Stimulated activated CD8-positive, alpha-beta memory T cell treated with anti-CD3 and anti-CD28 coated beads, Interleukin-4, amount 100 ng/mL, for 48 hours (primary cell): ENCODE data around the gene PGLYRP2.

Experiments
- DNase-seq: peaks from one replicate; pipeline ENCODE4 v3.0.0-alpha.2; 2020

Gene PGLYRP2

DNA sequence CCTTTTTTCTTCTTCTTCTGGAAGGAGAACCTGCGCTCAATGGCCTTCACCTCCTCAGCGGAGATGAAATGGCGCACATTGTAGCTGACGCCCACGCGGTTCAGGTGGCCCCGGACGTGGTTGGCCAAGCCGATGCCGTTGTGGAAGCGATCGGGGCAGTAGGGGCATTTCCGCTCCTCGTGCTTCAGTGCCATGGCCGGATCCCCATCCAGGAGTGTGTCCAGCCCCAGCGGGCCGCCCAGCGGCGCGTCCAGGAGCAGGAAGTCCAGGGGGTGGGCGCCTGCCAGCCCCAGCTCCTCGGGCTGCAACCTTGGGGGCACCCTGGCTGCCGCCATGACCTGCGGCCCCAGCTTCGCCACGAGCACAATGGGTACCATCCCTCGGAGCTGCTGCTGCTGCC is 40.7 kb downstream of the PGLYRP2 start:
- no peak for DNase-seq

DNA sequence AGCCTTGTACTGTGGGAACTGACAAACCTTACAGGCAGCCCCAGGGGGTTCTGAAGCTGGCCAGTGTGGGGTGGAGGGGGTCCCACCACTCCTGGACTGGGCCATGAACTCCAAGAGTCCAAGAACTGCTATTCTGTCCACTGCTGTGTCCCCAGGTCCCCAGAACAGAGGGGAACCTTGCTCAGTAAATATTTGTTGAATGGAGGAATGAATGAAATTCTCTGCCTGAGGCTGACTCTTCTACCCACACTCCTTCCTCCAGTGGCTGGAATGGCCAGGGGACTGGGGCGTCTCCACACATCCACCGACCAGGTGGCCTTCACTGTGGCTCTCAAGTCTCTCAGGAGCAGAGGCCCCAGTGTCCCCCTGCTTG is 41.2 kb downstream of the PGLYRP2 start:
- no peak for DNase-seq

DNA sequence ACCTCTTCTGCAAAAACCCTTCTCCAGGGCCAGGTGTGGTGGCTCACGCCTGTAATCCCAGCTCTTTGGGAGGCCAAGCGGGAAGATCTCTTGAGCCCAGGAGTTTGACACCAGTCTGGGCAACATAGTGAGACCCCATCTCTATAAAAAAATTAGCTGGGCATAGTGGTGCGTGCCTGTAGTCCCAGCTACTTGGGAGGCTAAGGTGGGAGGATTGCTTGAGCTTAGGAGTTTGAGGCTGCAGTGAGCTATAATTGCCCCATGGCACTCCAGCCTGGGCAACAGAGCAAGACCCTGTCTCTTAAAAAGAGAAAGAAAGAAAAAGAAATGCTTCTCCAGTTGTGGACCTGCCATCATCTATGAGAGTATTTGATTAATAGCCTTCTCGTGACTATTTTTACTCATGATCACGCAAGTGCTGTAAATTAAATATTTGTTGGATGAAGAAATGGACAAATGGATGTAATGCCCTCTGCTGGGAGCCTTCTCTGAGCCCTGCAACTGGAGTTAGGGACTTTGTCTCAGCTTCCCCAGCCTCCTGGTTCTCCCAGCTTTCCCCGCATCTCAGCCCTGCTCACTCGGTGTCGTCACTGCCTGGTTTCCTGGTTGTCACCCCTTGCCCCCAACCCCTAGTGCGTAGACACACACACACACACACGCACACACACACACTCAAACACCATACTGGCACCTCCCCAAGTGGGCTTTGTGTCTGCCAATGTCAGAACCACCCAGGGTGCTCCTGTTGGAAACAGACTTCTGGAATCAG is 41.8 kb downstream of the PGLYRP2 start:
- no peak for DNase-seq

GRCh38 chr19:15436826-15437110 is 42.5 kb downstream of the PGLYRP2 start:
- no peak for DNase-seq

- DNase-seq, result no peak
These were observed 43.1 kb downstream of the PGLYRP2 start for GRCh38 chr19:15436012-15436825.

- no peak for DNase-seq
These were observed 45.7 kb downstream of the PGLYRP2 start for GRCh38 chr19:15433519-15434069.

DNA sequence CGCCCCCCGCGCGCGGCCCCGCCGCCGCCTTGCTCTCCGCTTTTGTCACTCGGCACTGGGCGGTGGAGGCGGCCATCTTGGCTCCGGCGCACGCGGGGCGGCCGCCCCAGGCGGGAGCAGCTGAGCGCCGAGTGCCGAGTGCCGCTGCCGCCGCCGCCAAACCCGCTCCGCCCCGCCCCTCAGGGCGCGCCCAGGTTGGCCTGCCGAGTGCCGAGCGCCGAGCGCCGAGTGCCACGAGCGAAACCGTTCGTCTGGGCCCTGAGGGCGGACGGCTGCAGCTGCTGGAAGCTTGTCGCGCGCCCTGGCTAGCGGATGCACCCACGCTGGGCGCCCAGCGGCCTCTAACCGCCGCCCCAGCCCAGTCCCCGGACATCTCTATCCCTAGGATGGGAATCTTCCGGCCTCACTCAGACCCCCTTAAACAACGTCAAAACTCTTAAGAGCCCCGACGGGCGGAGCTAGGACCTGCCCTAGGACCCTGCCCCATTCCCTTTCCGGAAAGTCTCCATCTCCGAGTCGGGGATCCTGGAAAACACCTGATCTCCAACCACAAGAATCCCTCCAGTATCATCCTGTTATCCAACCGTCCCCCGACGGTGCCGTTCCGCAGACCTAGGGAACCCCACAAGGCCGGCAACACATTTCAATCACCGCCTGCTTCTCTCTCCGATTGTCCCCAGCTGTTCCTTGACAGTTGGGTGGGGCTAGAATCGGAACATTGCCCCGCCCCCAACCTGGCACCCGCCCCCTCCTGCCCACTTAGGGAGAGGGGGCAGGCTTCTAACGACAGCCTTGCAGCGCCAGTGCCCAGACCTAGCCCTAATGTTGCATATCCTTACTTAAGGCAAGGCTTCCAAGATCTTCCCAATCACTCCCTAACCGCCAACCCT is 46.4 kb downstream of the PGLYRP2 start:
- peak; percentile 94 for DNase-seq

GRCh38 chr19:15432018-15432494 is 47.2 kb downstream of the PGLYRP2 start:
- peak; percentile 54 for DNase-seq

DNA sequence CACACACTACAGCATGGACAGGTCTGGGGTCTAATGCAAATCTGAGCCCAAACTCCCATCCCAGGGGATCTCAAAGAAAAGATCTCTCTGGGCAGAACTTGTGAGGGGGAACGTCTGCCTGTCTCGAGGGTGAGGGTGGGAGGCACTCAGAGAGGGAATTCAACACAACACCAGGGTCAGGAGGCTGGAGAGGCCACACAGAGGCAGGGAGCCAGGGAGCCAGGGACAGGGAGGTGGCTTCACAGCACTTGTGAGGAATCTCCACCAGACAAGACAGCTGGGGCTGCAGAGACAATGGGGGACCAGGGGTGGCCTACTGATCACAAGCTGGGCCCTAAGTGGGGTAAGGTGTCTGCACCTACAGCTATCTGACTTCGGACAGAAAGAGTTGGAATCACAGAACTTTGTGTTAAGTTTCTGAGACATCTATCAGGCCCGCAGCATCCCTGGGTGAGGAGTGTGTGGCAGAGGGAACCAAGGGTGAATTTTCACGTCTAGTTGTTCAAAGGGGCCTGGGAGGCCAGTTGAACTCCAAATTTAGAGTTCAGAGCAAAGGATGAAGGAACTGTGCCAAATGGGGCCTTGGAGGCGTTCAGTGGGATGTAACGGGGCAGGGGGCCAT is 47.8 kb downstream of the PGLYRP2 start:
- no peak for DNase-seq

DNA sequence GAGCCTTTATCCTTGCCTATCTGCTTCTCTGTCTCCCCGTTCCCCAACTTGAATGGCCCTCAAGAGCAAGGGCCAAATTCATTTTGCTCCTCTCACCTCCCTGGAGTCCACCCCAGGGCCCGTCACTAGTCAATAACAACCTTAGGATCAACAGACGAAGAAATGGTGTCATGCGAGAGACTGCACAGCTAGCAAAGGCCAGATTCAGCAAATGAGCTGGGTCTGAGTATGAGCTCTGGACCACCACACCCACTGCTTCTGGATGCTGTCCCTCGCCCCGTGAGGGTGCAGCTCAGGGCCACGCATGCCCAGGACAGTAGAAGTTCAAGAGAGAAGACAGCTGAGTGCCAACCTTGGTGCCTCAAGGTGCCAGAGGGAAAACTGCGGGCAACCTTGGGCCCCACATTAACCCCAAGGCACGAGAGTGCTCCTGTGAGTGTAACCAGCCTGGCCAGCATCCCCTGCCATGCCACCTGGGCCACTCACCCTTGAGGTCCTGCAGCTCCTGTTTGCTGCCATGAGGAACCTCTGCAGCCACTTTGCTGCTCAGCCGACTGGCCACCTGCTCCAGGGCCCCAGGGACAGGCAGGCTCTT is 48.7 kb downstream of the PGLYRP2 start:
- DNase-seq, result no peak

DNA sequence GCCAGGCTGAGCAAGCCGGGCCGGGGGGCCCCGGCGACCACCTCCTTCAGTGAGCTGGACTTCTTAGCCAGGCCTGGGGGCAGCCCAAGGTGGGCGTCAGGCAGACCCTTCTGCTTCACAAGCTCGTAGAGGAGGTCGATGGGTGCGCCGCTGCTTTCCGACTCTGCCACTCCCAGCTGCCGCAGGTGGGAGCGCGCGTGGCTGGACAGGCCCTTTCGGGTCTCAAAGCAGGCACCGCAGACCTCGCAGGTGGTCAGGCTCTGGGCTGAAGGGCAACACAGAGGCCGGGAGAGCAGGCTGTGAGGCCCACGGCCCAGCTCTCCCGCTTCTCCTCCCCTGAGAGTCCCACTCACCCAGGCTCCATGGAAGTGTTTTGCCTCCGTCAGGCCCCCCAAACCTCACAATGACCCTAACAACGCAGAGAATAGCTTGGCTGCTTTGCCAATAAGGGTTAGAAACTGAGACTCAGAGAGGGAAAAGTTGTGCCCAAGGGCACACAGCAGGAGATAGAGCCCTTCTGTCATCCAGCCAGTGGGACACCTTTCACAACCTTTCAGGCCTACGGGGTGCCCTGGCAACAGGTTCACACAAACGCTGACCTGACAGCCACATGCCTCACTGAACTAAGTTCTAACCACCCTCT is 49.4 kb downstream of the PGLYRP2 start:
- no peak for DNase-seq

GRCh38 chr19:15428956-15429824 is 50.1 kb downstream of the PGLYRP2 start:
- DNase-seq, result no peak

DNA sequence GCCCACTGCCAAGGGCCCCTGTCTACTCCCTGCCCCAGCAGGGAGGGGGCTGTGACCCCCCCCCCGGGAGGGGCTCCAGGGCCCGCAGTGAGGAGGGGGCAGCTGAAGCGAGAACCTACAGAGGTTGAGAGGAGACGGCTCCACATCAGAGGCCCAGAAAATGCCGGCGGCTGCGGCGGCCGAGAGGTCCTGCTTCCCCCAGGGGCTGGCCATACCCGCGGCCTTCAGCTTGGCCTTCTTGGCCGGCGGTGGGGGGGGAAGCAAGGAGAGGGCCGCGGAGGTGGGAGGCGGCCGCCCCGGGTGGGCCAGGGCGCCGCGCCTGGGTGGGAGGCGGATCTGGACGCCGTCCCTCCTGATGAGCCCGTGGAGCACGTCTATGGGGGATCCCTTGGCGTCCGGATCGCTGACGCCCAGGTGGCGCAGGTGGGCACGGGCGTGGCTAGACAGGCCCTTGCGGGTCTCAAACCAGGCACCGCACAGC is 51.3 kb downstream of the PGLYRP2 start:
- DNase-seq, result no peak

DNA sequence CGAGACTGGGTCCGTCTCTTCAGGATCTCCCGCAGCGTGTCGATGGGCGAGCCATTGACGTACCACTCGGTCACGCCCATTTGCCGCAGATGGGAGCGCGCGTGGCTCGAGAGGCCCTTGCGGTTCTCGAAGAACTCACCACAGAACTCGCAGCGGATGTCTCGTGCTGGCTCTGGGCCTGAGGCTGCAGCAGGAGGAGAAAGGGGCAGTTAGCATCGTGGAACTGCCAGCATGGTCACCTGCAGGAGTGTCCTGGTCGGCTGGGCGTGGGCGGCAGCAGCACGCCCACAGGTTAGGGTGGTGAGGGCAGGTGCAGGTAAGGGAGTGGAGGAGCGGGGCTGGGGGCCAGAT is 52.0 kb downstream of the PGLYRP2 start:
- DNase-seq, result no peak

DNA sequence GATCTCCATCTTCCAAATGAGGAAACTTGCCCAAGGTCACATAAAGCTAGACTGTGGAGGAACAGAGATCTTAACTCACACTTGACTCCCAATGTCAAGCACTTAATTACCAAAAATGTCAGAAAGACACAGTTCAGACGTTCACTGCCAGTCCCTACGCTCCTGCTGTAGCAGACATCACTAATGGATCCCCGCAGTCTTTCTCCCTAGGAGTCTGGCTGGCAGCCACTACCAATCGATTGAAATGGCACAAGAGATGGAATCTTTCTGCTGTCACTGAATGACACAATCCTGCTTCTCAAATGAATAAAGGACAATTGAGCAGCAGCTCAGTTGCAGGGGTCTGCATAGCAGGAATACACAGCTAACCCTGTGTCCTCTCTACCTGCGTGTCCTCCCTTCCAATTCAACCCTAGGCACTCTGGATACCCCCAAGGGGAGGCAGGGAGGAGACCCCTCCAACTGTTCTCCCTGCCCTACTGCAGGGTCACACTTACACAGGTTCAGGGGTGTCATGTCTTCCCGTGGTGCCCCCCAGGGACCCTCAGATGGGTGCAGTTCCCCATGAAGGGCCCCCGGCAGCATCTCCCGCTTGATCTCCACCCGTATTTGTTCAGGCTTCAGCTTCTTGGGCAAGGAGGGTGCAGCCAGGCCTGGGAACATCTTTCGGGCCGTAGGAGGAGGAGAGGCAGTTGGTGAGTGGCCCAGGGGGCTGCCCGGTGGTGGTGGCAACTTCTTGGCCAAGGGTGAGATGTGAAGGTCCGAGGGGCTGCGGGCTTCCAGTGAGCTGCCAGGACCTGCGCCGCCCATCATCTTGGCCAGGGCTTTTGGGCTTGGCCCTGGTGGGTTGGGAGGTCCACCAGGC is 52.6 kb downstream of the PGLYRP2 start:
- no peak for DNase-seq

DNA sequence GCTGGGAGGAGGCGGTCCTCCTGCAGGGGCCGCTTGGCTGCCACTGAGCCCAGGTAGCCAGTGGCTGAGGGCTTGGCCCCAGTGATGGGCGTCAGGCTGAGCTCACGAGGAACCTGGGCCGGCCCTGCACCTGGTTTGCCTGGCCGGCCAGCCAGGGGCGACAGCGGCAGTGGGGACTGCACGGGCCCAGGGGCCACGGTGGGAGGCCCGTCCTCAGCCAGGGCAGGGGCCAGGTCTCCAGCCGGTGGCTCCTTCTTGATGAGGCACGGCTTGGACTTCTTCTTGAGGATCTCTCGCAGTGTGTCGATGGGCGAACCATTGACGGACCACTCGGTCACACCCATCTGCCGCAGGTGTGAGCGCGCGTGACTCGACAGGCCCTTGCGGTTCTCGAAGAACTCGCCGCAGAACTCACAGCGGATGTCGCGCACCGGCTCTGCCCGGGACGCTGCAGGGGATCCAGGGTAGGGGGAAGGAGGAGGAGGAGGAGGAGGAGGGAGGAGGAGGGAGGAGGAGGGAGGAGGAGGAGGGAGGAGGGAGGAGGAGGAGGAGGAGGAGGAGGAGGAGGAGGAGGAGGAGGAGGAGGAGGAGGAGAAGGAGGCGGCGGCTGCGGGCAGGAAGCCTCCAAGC is 53.9 kb downstream of the PGLYRP2 start:
- DNase-seq, result no peak

GRCh38 chr19:15424692-15425272 is 54.5 kb downstream of the PGLYRP2 start:
- DNase-seq, result no peak

GRCh38 chr19:15424121-15424520 is 55.2 kb downstream of the PGLYRP2 start:
- no peak for DNase-seq

DNA sequence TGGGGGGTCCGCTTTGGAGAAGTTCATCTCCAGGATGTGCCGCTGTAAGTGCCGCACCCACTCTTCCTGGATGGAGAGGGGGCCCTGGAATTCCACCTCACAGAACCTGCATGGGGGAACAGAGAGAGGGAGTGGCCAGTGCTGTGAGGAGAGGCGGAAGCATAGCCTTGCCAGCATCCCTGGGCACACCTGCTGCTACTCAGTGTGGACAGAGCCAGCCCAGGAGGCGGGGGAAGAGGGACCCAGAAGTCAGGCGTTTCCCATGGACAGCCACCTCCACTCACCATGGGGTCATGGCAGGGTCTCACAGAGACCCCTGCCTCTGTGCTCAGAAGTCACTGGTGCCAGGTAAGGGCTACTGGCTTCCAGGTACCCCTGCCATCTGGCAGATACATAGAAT is 56.2 kb downstream of the PGLYRP2 start:
- DNase-seq, result no peak
